Hippocampal formation (tissue), 2 donors: ENCODE data around the gene SCP2D1.
A peak's percentile ranks its signal among the peaks of the same experiment; 100 is the strongest.
"Not testable (repeated sequence)": the region's sequence is repeated elsewhere in the genome, so short reads cannot be mapped to it uniquely, and the experiment has no call there.

Experiments
- DNase-seq, 2 donors: peaks; one replicate each; lab custom pipeline; 2025; lab: John Stamatoyannopoulos, UW

SCP2D1 gene

GRCh38 chr20:18813483-18813882 lies at the start of gene SCP2D1:
SCP2D1 (plus strand) TSS chr20:18813783; CDS start chr20:18813816, 33 bp downstream.
- DNase-seq = no peak

GRCh38 chr20:18767676-18768075 lies 45.9 kb upstream of the SCP2D1 start:
- no peak for DNase-seq

GRCh38 chr20:18773566-18773965 lies 40.0 kb upstream of the SCP2D1 start:
- no peak for DNase-seq

- DNase-seq = no peak
These were observed 39.4 kb upstream of the SCP2D1 start for GRCh38 chr20:18774207-18774606.

GRCh38 chr20:18775633-18776032 lies 38.0 kb upstream of the SCP2D1 start:
- DNase-seq = no peak

- no peak for DNase-seq
These were observed 34.7 kb upstream of the SCP2D1 start for GRCh38 chr20:18778690-18779392.

- no peak for DNase-seq
These were observed 33.0 kb upstream of the SCP2D1 start for GRCh38 chr20:18780385-18781130.

- no peak for DNase-seq
These were observed 32.1 kb upstream of the SCP2D1 start for GRCh38 chr20:18781509-18781908.

- no peak for DNase-seq
These were observed 30.1 kb upstream of the SCP2D1 start for GRCh38 chr20:18783385-18783959.

GRCh38 chr20:18787046-18787445 lies 26.5 kb upstream of the SCP2D1 start:
- DNase-seq = not testable (repeated sequence)

- no peak for DNase-seq
These were observed 25.6 kb upstream of the SCP2D1 start for GRCh38 chr20:18788021-18788420.

GRCh38 chr20:18790787-18791186 lies 22.8 kb upstream of the SCP2D1 start:
- peak in 1 of 2 donors; percentile 38 for DNase-seq

- peak; percentile 85 to 98 for DNase-seq
These were observed 19.8 kb upstream of the SCP2D1 start for GRCh38 chr20:18793625-18794427.

GRCh38 chr20:18794428-18794787 lies 19.2 kb upstream of the SCP2D1 start:
- no peak for DNase-seq

- no peak for DNase-seq
These were observed 18.2 kb upstream of the SCP2D1 start for GRCh38 chr20:18795366-18795765.

- no peak for DNase-seq
These were observed 17.2 kb upstream of the SCP2D1 start for GRCh38 chr20:18796282-18796833.

GRCh38 chr20:18801516-18801915 lies 12.1 kb upstream of the SCP2D1 start:
- no peak for DNase-seq

- DNase-seq = no peak
These were observed 11.5 kb upstream of the SCP2D1 start for GRCh38 chr20:18802012-18802634.

- no peak for DNase-seq
These were observed 7.7 kb upstream of the SCP2D1 start for GRCh38 chr20:18805881-18806280.

- DNase-seq = no peak
These were observed 4.9 kb upstream of the SCP2D1 start for GRCh38 chr20:18808712-18809111.

- no peak for DNase-seq
These were observed 2.4 kb upstream of the SCP2D1 start for GRCh38 chr20:18811186-18811585.
